ENCODE data around the gene PTTG1.

DNA sequence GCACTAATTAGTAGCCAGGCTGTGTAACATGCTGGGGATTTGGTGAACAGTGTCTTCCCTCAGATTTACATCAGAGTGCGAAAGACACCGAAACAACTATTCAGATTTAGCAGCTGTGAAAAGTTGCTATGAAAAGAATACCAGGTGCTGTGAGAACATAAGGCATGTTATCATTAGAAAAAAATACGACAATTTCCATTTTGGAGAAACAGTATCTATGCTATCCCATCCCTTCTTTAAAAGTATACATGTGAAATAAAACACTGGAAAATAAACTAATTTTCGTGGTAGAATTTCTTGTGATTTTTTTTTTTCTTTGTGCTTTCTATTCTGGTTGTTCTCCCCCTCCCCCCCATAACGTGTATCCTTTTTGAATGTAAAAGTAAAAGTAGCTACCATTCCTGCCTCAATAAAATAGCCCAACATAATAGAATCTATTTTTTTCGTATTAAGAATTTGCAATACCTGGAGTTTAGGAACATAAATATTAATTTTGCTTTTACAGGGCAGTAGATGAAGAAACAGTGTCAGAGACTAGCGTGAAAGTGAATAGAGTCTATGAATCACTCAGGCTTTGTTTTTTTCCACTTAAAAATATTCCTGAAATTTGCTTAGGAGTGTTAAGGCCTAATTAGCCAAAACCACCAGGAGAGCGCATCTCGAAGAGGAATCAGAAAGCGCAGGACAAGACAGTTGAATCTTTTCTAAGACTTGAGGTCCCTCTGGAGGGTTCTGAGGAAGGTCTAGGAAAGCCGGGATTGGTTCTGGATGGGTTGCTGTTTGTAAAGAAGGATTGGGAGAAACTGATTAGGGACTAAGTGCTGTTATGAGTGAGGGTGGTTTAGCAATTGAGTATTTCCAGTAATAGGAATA is 2.0 kb upstream of the PTTG1 start:
- no peak for TF ChIP-seq EZH2 (IDR thresholded peaks at IDR 0.05; ENCODE audit: low read length, unreplicated experiment)
- TF ChIP-seq, protein P1, sequence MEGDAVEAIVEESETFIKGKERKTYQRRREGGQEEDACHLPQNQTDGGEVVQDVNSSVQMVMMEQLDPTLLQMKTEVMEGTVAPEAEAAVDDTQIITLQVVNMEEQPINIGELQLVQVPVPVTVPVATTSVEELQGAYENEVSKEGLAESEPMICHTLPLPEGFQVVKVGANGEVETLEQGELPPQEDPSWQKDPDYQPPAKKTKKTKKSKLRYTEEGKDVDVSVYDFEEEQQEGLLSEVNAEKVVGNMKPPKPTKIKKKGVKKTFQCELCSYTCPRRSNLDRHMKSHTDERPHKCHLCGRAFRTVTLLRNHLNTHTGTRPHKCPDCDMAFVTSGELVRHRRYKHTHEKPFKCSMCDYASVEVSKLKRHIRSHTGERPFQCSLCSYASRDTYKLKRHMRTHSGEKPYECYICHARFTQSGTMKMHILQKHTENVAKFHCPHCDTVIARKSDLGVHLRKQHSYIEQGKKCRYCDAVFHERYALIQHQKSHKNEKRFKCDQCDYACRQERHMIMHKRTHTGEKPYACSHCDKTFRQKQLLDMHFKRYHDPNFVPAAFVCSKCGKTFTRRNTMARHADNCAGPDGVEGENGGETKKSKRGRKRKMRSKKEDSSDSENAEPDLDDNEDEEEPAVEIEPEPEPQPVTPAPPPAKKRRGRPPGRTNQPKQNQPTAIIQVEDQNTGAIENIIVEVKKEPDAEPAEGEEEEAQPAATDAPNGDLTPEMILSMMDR (conservative IDR thresholded peaks at IDR 0.05; ENCODE audit: low read depth, low read length), result no peak

Measured in PC-3 (cell line).